NCI-H1417 (cell line): ENCODE results near the gene NELL1.

ENCODE experiments used
- DNase-seq, 3 experiments: peaks; one replicate each; lab custom pipeline; 2025; lab: John Stamatoyannopoulos, UW

The NELL1 gene

GRCh38 chr11:21414953-21415352, 745.6 kb downstream of the NELL1 start:
- no peak for DNase-seq

GRCh38 chr11:21415606-21416005, 746.2 kb downstream of the NELL1 start:
- DNase-seq = peak in 2 of 3 experiments; percentile 16 to 81

- DNase-seq = no peak
Measured at GRCh38 chr11:21421711-21422329, 752.4 kb downstream of the NELL1 start.

GRCh38 chr11:21426931-21427330, 757.5 kb downstream of the NELL1 start:
- DNase-seq = peak in 1 of 3 experiments; percentile 19

- DNase-seq = no peak
Measured at GRCh38 chr11:21427726-21428125, 758.3 kb downstream of the NELL1 start.

GRCh38 chr11:21428796-21429195, 759.4 kb downstream of the NELL1 start:
- peak in 1 of 3 experiments; percentile 59 for DNase-seq

DNA sequence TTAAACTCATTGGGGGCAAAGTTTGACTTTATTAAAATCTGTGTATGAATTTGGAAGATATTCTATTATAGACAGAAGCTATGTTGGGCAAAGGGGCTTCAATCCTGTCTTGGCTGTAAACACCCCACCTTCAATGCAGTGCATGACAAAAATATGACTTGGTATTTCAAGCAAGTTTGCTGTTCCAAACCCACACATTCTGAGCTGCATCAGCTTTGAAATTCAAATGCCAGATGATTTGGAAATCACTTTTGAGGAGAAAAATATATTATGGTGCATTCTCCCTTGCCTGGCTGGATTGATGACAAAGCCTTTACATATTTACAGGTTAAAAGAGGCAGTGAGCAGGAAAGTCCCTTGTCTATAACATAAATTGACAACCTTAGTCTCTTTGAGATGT, 760.0 kb downstream of the NELL1 start:
- DNase-seq = no peak

DNA sequence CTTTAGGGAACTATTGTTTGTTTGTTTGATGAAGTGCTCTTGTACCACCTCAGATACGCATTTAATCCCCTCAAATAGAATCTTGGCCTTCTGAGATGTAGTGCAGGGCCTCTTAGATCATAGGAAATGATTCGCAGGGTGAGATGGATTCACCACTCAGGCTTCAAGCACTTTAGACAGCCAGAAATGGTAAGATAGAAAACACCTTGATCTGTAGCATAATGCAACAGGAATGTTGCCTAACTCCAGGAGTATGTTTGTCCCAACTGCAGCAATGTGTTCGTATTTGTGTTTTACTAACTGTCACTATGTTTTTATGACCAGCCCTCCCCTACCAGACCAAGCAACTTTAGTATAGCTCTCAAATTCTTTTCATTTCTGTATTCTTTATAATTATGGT, 761.2 kb downstream of the NELL1 start:
- DNase-seq = no peak

GRCh38 chr11:21446939-21447590, 777.7 kb downstream of the NELL1 start:
- no peak for DNase-seq

DNA sequence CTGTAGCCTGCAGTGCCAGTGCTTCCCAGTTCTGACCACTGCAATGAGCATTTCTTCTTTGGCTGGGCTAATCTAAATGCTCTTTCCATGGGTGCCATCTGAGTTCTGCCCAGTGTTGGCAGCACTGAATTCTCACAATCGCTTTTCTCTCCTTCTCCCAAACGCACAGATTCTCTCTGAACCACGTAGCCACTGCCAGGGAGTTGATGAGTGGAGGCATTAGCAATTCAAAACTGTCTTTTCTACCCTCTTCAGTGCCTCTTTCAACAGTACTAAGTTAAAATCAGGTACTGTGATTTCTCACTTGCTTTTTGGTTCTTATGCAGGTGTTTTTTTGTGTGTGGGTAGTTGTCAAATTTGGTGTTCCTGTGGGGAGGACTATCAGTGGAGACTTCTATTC, 778.5 kb downstream of the NELL1 start:
- DNase-seq = no peak

GRCh38 chr11:21456186-21456585, 786.8 kb downstream of the NELL1 start:
- no peak for DNase-seq

GRCh38 chr11:21460082-21460481, 790.7 kb downstream of the NELL1 start:
- no peak for DNase-seq

GRCh38 chr11:21461701-21462100, 792.3 kb downstream of the NELL1 start:
- DNase-seq = no peak

GRCh38 chr11:21464601-21465193, 795.3 kb downstream of the NELL1 start:
- no peak for DNase-seq

DNA sequence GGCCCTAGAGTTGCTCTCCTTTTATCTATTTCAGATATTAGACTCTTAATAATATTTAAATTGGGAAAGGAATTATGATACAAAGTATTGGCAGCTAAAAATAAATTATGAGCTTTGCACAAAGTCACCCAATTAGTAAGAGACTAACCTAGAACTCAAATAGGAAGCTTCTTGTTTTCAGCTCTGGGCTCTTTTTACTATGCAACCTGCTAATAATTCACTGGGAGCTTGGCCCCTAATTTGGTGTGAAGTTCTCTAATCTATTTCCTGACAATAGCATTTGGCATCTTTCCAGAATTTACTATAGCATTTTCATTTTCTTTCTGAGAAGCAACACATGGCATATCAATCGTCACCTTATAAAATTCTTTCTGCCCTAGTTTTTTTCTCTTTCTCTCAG, 795.8 kb downstream of the NELL1 start:
- DNase-seq = peak in 1 of 3 experiments; percentile 45

DNA sequence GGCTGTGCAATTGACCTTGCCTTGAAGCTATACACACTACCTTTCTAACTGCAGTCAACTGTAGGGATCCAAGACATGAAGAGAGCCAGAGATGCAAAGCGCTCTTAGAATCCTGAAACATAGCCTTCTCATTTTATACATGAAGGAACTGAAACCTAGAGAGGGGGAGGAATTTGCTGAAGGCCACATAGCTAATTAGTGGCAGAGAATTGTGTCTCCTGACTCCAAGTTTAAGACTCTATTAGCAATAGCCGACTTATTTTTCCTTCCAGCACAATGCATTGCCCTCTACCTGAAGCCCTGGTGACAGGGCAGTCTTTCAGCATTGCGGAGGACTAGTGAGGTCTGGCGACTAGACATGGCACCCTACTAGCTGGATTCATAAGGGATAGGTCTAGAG, 796.5 kb downstream of the NELL1 start:
- no peak for DNase-seq

GRCh38 chr11:21470521-21470920, 801.1 kb downstream of the NELL1 start:
- no peak for DNase-seq

DNA sequence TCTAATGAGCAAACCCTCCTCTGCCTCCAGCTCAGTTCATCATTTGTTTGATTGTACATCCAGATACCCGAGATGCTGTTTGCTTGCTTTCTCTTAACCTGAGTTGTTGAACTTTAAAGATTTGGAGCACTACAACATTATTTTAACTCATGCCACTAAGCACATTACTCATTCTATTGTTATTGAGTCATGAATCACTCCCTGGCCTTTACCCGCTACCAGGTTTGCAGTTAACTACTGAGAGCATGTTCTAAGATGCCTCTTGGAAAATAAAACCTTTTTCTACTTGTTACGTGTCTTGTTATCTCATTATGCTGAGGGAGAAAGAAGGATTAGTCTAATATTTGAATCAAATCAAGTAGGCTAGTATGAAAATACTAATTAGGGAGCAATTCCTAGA, 802.9 kb downstream of the NELL1 start:
- no peak for DNase-seq

DNA sequence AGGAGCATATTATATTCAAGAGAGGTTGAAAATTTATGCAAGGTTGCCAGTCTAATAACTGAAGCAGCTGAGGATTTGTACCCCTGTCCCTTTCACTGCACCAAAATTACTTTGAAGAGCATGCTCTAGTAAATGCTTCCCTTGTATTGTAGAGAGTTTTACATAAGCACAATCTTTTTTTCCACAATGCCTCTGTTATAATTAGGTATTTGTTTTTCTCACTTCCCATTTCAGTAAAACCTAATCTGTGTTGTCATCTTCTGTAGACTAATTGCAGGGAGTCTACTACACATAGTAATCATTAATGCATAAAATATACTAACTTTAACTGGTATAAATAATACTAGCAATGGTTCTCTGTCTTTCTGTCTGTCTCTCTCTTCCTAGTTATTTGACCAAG, 805.1 kb downstream of the NELL1 start:
- DNase-seq = no peak

- DNase-seq = peak in 1 of 3 experiments; percentile 10
Measured at GRCh38 chr11:21475276-21475675, 805.9 kb downstream of the NELL1 start.

GRCh38 chr11:21476588-21476987, 807.2 kb downstream of the NELL1 start:
- DNase-seq = no peak

DNA sequence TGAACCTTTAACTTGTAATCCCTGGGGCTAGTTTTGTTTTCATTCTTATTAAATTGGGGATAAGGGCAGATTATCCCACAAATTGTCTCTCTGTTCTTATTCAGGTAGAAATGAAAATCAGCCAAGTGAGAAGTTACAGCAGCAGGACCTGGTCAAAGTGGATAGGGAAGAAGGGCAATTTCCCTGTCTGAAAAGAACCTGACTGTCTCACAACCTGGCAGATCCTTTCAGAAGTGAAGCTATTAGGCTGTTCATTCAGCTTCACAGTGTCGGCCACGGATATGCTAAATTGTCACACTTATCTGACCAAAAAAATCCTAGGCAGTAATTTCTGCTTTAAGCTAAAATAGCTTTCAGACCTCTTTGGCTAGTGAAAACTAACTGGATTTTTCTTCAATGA, 810.9 kb downstream of the NELL1 start:
- no peak for DNase-seq

DNA sequence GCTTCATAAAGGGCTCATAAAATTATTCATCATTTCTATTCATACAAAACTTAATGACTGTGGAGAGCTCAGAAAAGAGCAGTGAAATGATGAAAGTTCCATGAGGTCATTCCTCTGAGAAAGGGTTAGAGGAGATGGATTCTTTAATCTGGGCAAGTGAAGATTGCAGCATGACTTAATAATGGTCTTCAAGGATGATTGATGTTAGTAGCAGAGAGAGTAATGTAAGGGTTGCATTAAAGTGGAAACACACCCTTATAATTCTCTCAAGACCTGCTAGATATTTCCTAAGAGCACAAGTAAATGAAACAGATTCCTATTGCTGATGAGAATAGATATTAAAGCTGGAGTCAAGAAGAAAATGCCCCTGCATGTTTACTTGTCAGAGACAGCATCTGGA, 811.9 kb downstream of the NELL1 start:
- no peak for DNase-seq

- no peak for DNase-seq
Measured at GRCh38 chr11:21484039-21484438, 814.7 kb downstream of the NELL1 start.
